MG63 (cell line): ENCODE measurements around the gene CRELD1. TPM values are rescaled to one million over a fixed set of nuclear protein-coding genes. Genes with fewer than 3 reads are reported as not detected.

Experiments used
- DNase-seq: peaks from one replicate; pipeline ENCODE4 v3.0.0-alpha.2; 2020
- H3K27me3 ChIP-seq: fragments of 250-450 bp; sonication (Bioruptor Pico); 2 replicates; pipeline ENCODE4 v1.5.1; 2020; ENCODE audit warnings: mild to moderate bottlenecking, moderate library complexity
- H3K36me3 ChIP-seq: fragments of 250-450 bp; sonication (Bioruptor Pico); 2 replicates; pipeline ENCODE4 v1.5.1; 2020; ENCODE audit warnings: mild to moderate bottlenecking, moderate library complexity
- H3K4me3 ChIP-seq: fragments of 250-450 bp; sonication (Bioruptor Pico); 2 replicates; pipeline ENCODE4 v1.5.1; 2020; ENCODE audit warnings: mild to moderate bottlenecking, moderate library complexity
- H3K9me3 ChIP-seq: fragments of 250-450 bp; sonication (Bioruptor Pico); 2 replicates; pipeline ENCODE4 v1.5.1; 2020; ENCODE audit warnings: mild to moderate bottlenecking, moderate library complexity
- total RNA-seq: library from RNA; depleted of rRNA; stranded (reverse); fragments of >200 nt; shearing (Covaris generic); gene quantifications from 2 replicates; pipeline ENCODE4 v1.2.3, GENCODE V29; 2014; ENCODE audit warnings: low replicate concordance

CRELD1 gene
- total RNA-seq, 1 experiment from 2014 or later = 22.6 TPM

DNA sequence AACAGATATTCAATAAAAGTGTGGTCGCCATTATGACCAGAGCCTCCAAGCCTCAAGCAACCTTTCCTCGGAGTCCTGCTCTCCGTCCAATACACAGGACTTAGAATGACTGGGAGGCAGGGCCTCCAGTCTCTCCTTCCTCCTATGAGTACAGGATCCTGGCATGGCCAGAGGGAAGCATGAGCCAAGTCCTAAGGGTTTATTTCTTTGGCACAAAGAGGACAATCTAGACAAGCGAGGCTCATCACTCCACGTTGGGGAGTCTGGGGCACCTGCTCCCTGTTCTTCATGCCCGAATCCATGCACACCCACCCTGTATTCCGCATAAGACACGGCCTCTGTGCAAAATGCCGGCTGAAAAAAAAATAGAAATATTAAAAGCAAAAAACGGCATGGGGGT lies 11.7 kb downstream of the CRELD1 start:
- H3K36me3 ChIP-seq = peaks cover 4% of the 10 kb centered on the region; the same call in 1 of the 2 replicates
- H3K4me3 ChIP-seq = no peak overlapping the region; the same call in 1 of the 2 replicates
- H3K9me3 ChIP-seq = no peaks in the 10 kb centered on the region
- no peaks in the 10 kb centered on the region for H3K27me3 ChIP-seq
- DNase-seq = peak; percentile 39

DNA sequence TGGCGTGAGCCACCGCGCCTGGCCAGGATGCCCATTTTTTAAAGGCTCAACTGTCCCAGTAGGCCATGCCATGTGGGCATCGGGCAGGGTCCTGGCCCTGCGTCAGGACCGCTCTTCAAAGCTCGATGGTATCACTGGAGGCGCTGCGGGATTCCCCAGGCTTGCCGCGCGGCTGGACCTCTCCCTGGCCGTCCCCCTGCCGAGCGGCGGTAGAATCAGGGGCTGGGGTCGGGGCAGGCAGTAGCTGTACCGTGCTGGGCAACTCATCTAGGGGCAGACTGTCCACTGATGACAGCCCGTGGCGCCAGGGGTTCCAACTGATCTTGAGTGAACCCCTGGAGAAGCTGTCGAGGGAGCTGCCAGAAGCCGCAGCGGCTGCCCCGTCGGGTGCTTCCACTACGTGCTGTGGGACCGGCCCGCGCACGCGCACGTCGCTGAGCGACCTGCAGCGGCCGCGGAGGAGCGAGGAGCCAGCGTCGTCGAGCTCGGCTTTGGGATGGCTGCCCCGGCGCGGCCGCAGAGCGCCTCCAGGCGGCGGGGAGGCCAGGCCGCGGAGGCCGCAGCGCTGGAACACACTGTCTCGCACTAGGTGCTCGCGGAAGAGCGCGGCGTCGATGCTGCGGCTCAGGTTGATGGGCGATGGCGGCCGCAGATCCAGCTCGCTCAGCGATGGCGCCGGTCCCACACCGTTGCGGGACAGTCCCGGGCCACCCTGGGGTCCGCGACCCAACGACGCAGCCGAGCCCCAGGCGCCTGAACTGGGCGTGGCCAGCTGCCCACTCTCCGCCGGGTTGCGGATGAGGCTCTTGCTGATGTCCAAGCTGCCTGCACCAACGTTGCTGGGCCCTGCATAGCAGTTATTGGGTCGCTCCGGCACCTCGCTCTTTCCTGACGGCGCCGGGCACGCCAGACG lies 12.7 kb downstream of the CRELD1 start:
- Histone ChIP-seq H3K9me3 (no peaks in the 10 kb centered on the region), H3K36me3 (peaks cover 4% of the 10 kb centered on the region; the same call in 1 of the 2 replicates), H3K4me3 (peak overlapping the region; percentile 68), H3K27me3 (no peaks in the 10 kb centered on the region)
- peak; percentile 89 for DNase-seq

DNA sequence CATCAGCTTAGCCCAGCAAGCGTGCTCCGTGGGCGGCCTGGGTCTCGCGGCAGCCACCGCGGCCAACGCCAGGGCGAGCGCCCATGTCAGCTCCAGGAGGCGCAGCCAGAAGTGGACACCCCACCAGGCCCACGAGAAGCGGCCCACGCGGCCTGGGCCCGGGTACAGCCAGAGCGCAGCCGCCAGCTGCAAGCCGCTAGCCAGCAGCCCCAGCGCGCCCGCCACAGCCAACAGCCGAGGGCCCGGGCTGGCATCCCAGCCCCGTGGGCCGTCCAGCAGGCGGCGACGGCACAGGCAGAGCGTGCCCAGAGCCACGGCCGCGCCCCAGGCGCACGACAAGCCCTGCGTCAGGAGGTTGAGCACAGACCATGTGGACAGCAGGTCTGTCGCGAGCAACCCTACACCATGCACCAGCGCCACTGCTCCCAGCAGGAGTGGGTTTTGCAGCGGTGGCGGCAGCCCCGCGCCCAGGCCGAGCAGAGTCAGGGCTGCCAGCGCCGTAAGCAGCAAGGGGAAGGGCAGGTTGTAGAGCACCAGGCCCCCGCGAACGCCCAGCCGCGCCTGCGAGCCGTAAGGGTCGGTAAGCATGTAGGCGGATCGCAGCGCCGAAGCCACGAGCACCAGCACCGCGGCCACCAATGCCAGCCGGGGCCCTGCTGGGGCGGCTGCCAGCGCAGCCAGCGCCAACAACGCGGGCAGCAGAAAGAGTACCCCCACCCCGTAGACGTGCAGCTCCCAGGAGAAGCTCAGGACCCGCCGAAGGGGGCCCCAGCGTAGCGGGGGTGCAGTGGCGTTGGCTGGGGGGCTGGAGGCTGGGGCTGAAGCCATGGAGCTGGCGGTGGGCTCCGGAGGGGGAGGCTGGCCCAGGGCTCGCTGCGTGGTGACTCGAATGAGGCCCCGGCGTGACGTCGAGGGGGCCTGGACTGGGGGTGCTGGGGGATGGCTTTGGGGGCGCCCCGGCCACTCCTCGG lies 13.7 kb downstream of the CRELD1 start:
- Histone ChIP-seq H3K36me3 (peaks cover 4% of the 10 kb centered on the region; the same call in 1 of the 2 replicates), H3K4me3 (peak overlapping the region; percentile 68), H3K9me3 (no peaks in the 10 kb centered on the region), H3K27me3 (no peaks in the 10 kb centered on the region)
- peak; percentile 79 for DNase-seq

- Histone ChIP-seq H3K4me3 (no peak overlapping the region), H3K9me3 (no peaks in the 10 kb centered on the region), H3K27me3 (no peaks in the 10 kb centered on the region), H3K36me3 (peaks cover 4% of the 10 kb centered on the region; the same call in 1 of the 2 replicates)
- DNase-seq = no peak
These were observed 15.0 kb downstream of the CRELD1 start for GRCh38 chr3:9948586-9948985.

GRCh38 chr3:9949115-9949514 lies 15.5 kb downstream of the CRELD1 start:
- H3K27me3 ChIP-seq = no peaks in the 10 kb centered on the region
- no peak for DNase-seq
- H3K9me3 ChIP-seq = no peaks in the 10 kb centered on the region
- H3K36me3 ChIP-seq = peaks cover 4% of the 10 kb centered on the region; the same call in 1 of the 2 replicates
- H3K4me3 ChIP-seq = no peak overlapping the region

DNA sequence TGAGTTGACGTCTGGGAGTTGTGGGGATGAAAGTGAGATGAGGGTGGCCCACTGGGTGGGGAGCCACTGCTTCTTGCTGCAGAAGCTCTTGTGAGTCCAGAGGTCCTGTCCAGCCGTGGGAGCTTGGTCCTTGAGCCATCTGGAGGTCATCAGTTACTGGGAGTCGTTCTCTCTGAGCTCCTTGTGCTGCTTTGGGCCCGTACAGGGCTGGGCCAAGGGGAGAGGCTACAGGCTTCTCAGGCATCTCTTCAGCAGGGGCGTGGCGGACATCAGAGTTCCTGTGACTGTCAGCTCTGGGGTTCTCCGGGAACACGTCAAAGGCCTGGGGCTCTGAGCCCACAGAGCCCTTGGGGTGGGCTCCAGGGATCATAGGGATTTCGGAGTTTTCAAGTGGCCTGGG lies 16.0 kb downstream of the CRELD1 start:
- H3K27me3 ChIP-seq = no peaks in the 10 kb centered on the region
- H3K9me3 ChIP-seq = no peaks in the 10 kb centered on the region
- peaks cover 4% of the 10 kb centered on the region for H3K36me3 ChIP-seq
- no peak for DNase-seq
- H3K4me3 ChIP-seq = no peak overlapping the region

GRCh38 chr3:9951126-9951525 lies 17.5 kb downstream of the CRELD1 start:
- no peaks in the 10 kb centered on the region for H3K9me3 ChIP-seq
- H3K27me3 ChIP-seq = no peaks in the 10 kb centered on the region
- no peak for DNase-seq
- no peak overlapping the region for H3K4me3 ChIP-seq
- peaks cover 4% of the 10 kb centered on the region for H3K36me3 ChIP-seq

GRCh38 chr3:9951598-9951961 lies 17.9 kb downstream of the CRELD1 start:
- no peaks in the 10 kb centered on the region for H3K27me3 ChIP-seq
- no peak for DNase-seq
- no peak overlapping the region for H3K4me3 ChIP-seq
- no peaks in the 10 kb centered on the region for H3K9me3 ChIP-seq
- H3K36me3 ChIP-seq = peaks cover 4% of the 10 kb centered on the region

DNA sequence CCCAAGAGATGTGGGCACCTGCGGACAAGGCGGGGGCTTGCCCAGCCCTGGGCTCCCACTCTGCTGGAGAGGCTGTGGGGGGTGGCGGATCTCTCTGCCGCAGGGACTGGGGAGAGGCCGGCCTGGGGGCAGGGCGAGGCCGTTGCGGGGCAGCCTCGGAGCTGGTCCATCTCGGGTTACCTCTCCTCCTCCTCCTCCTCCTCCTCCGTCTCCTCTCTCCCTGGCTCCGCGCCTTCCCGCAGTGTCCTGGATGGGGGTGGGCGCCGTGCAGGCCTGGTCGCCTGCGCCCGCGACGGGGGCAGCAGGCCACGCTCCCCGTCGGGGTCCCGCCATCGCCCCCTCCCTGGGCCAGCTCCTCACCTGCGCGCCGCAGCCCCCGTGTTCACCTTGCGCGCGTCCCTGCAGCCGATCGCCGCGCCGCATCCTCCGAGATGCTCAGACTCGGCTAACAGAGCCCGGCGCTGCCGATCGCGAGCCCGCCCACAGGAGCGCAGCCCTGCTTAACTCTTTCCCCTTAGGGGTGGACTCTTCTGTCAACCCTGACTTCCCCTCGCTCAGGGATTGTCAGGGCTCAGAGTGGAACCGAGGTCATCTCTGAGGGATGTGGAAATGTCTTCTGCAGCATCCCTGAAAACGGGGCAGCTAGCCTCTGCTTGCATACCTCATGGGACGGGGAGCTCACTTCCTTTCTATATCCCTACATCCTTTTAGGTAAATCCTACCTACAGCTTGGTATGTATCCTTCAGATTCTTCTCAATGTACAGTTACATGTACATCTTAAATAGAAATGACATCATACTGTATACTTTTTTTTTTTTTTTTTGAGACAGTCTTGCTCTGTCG lies 18.6 kb downstream of the CRELD1 start, which contains the start of gene PRRT3:
PRRT3 (minus strand) TSS at position 447 of the 844 bp plus-strand sequence. CDS start 2,293 bp downstream, outside the sequence.
- DNase-seq = no peak
- no peaks in the 10 kb centered on the region for H3K9me3 ChIP-seq
- H3K36me3 ChIP-seq = peaks cover 4% of the 10 kb centered on the region
- no peaks in the 10 kb centered on the region for H3K27me3 ChIP-seq
- no peak within 1 kb of the TSS for H3K4me3 ChIP-seq

- no peak for DNase-seq
- Histone ChIP-seq H3K9me3 (no peaks in the 10 kb centered on the region), H3K36me3 (no peaks in the 10 kb centered on the region; the same call in 1 of the 2 replicates), H3K27me3 (no peaks in the 10 kb centered on the region), H3K4me3 (no peak overlapping the region)
These were observed 21.5 kb downstream of the CRELD1 start for GRCh38 chr3:9955067-9955502.

DNA sequence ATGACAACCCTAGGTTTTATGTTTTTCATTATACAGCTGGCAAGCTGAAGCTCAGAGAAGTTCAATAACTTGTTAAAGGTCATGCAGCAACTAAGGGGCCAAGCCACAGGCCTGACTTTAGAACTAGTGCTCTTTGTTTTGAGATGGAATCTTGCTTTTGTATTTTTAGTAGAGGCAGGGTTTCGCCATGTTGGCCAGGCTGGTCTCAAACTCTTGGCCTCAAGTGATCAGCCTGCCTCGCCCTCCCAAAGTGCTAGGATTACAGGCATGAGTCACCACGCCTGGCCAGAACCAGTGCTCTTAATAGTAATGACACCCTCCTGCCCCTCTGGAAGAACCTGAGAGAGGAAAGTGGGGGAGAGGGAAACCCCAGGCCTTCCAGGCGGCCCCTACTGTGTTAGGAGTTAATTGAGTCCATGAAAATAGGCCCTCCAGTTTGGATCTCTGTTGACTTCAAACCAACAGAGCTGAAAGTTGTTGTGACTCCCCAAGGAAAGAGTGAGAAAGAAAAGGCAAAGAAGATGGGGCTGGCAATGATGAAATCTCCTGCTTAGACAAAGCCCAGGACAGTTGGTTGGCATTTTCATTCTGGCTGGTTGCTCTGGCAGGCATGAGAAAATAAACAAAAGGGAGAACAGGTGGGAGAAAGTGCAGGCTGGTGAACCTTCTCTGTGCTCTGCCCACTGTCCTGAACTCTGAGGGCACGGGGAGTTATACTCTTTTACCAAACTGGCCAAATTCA lies 22.1 kb downstream of the CRELD1 start:
- peak; percentile 38 for DNase-seq
- Histone ChIP-seq H3K9me3 (no peaks in the 10 kb centered on the region), H3K4me3 (no peak overlapping the region), H3K36me3 (no peaks in the 10 kb centered on the region; the same call in 1 of the 2 replicates), H3K27me3 (no peaks in the 10 kb centered on the region)

DNA sequence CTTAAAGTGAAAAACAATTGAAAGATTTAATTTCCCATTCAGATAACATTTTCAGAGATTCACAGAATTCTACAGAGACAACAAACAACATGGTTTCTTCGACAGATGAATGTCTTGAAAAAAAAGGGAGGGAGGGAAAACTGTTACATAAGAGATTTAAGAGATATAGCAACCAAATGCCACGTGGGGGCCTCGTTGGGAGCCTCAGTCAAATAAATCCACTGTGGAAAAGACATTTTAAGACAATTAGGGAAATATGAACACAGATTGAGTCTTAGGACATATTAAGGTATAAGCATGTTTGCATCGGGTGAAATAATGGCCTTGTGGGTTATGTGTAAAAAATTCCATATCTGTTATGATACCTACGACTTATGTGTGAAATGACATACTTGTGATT lies 23.6 kb downstream of the CRELD1 start:
- Histone ChIP-seq H3K4me3 (no peak overlapping the region), H3K36me3 (peaks cover 3% of the 10 kb centered on the region), H3K27me3 (no peaks in the 10 kb centered on the region), H3K9me3 (no peaks in the 10 kb centered on the region)
- DNase-seq = no peak

DNA sequence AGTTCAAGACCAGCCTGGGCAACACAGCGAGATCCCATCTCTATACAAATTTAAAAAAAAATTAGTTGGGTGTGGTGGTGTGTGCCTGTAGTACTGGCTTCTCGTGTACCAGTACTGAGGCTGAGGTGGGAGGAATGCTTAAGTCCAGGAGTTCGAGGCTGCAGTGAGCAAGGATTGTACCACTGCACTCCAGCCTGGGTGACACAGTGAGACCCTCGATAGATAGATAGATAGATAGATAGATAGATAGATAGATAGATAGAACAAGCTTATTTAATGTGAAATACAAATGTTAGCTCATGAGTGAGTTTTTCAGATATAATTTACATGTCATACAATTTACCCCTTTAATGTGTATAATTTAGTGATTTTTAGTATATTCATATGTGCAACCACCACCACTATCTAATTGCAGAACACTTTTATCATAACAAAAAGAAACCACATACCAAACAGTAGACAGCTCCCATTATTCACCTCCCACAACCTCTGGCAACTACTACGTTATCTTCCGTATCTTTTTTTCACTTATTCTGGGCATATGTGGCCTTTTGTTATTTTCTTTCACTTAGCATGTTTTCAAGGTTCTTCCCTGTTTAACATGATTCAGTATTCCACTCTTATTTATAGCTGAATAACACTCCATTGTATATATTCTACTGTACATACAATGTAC lies 31.7 kb downstream of the CRELD1 start:
- no peak for DNase-seq
- Histone ChIP-seq H3K36me3 (peaks cover 21% of the 10 kb centered on the region), H3K9me3 (no peaks in the 10 kb centered on the region), H3K4me3 (no peak overlapping the region), H3K27me3 (no peaks in the 10 kb centered on the region)

GRCh38 chr3:9966841-9967240 lies 33.2 kb downstream of the CRELD1 start:
- no peaks in the 10 kb centered on the region for H3K27me3 ChIP-seq
- H3K9me3 ChIP-seq = no peaks in the 10 kb centered on the region
- DNase-seq = no peak
- no peak overlapping the region for H3K4me3 ChIP-seq
- peaks cover 27% of the 10 kb centered on the region for H3K36me3 ChIP-seq

DNA sequence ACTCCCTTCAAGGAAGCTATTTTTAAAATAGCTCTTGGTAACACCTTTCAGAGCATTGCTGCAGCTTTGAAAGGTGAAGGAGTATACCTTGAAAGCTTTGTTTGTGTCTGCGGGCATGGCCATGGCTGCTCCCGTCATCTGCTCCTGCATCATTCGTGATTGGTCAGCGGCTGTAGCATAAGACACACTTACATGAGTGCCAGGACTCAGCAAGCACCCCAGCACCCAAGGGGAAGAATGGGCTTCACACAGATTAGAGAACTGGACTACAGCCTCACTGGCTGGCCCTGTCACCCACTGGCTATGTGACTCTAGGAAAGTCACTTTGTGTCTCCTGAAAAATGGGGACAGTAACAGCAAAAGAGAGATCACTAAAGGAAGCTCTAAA lies 36.0 kb downstream of the CRELD1 start:
- H3K36me3 ChIP-seq = peaks cover 30% of the 10 kb centered on the region

More for the DNA sequence above, 36.0 kb downstream of the CRELD1 start:
- H3K9me3 ChIP-seq = no peaks in the 10 kb centered on the region
- no peak overlapping the region for H3K4me3 ChIP-seq
- no peak for DNase-seq
- H3K27me3 ChIP-seq = no peaks in the 10 kb centered on the region
